Heart left ventricle (tissue), 13 donors: ENCODE data around the gene TLE2.

ENCODE experiments used
- POLR2A ChIP-seq, 2 donors: fragments of 450-650 bp; IDR thresholded peaks; one replicate each; pipeline ENCODE4 v1.6.1; 2017; ENCODE audit warnings: antibody characterized with exemption in 2 of 2, mild to moderate bottlenecking in 2 of 2, moderate library complexity in 2 of 2
- TF ChIP-seq, protein P1 (sequence below), 12 donors: fragments of 200-600 bp; sonication (generic) in 4 of 12; IDR thresholded peaks; one replicate each; pipeline versions ENCODE4 v1.5.0 to v1.8.0; 2018 to 2022; ENCODE audit warnings: antibody characterized with exemption in 12 of 12, mild to moderate bottlenecking in 5 of 12
- donor health status: ischemic (EF 13 %, LVEDD 7.1; RV severe dilation, severe dysfunction).
- donor health status: DM: no; HTN: yes; CAD: no.
- donor health status: DM: no; HTN: no; CAD: no.
- donor health status: ischemic (EF 25% LVEDD 6.9; RV normal size, moderate dysfunction).
- donor health status: ischemic (EF 25% LVEDD 5.7; RV mildly dilated, moderate dysfunction).
- donor health status: ischemic (EF 35%, LVEDD 5.7; RV mildly dilated, moderate dysfunction).
- donor health status: nonischemic (EF 11% LVEDD 7.7; RV severe dilation, severe dysfunction).
- donor health status: DM: yes; HTN: yes; CAD: no.
- donor health status: PGD.
- donor health status: ischemic (EF 29% LVEDD 5.4; RV normal size, mild dysfunction).
- donor health status: nonischemic (EF 23%, LVEDD 6.1; RV moderate dilation, normal function).

DNA sequence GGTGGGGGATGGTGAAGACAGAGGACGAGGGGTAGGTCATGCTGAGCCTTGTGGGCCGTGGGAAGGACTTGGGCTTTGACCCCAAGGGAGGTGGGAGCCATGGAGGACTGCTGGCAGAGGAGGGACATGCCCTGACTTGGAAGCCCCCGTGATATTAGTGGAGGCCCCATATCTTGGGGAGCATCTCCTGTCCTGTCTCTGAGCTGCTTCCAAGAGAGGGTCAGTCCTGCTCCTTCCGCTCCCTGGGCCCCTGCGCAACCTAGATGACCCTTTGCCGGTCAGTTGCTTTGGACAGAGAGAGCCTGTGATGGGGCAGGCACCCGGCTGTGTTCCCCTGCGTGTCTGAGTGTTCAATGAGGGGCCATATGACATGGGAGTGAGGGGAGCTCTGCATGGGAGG lies 46.5 kb downstream of the TLE2 start:
- TF ChIP-seq POLR2A (IDR thresholded peaks at IDR 0.05) = no peak
- TF ChIP-seq, protein P1, sequence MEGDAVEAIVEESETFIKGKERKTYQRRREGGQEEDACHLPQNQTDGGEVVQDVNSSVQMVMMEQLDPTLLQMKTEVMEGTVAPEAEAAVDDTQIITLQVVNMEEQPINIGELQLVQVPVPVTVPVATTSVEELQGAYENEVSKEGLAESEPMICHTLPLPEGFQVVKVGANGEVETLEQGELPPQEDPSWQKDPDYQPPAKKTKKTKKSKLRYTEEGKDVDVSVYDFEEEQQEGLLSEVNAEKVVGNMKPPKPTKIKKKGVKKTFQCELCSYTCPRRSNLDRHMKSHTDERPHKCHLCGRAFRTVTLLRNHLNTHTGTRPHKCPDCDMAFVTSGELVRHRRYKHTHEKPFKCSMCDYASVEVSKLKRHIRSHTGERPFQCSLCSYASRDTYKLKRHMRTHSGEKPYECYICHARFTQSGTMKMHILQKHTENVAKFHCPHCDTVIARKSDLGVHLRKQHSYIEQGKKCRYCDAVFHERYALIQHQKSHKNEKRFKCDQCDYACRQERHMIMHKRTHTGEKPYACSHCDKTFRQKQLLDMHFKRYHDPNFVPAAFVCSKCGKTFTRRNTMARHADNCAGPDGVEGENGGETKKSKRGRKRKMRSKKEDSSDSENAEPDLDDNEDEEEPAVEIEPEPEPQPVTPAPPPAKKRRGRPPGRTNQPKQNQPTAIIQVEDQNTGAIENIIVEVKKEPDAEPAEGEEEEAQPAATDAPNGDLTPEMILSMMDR (IDR thresholded peaks at IDR 0.05) = no peak
